Measurements from ENCODE around the gene TNF.

- TF ChIP-seq CTCF (IDR thresholded peaks at IDR 0.05; ENCODE audit: low read depth, low read length, poor library complexity, severe bottlenecking) (no peak), EZH2phosphoT487 (IDR thresholded peaks at IDR 0.05; ENCODE audit: borderline replicate concordance, low read length) (no peak)
These were observed 2.2 kb downstream of the TNF start for GRCh38 chr6:31577579-31577966.
